ENCODE measurements around the gene HABP2.

The HABP2 gene

DNA sequence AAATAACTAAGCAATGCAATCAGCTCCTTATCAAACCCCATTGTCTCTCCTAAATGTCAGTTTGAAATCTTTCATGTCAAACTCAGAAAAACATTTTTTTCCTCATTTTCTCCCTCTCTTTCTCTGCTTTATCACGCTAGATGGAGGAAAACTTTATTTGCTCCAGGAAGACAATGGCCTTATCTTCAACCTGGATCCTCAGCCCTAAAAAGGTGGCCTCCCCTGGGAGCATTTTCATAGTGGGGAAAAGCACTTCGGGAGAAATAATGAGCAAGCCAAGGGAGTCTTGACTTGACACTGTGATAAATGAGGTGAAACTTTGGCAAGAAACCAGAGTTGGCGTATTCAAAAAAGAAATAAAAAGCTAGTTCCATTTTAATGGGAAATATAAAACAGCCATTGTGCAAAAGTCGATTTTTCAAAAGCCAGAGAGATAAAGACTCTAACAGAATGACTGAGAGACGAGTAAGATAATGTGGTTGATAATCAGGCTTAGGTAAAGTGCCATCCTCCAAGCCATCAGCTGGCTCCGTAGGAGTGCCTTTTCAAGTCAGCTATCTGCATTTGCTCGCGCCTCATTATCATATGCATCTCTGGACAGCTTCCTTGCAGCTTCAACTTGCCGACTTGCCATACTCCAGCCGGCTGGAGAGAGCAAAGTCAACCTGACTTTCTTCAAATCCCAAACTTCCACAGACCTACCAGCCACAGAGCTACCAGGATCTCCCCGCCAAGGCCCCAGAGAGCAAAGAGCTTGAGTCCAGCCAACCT, 19.9 kb downstream of the HABP2 start:
- DNase-seq (ENCODE audit: low spot score): no peak
- POLR2A ChIA-PET (ENCODE audit: low non-redundant PET): no interaction called here
- TF ChIP-seq CTCF (conservative IDR thresholded peaks at IDR 0.05; ENCODE audit: low read depth): no peak
- CTCF ChIA-PET: interaction anchor here (0.7 to 2.9 kb wide), 2 partner anchors 9 to 12 kb away, joined by 3 to 13 read pairs; no protein-coding TSS in a partner anchor
- H3K27ac ChIP-seq: no peak overlapping the region

- CTCF ChIA-PET: interaction anchor here (2.9 kb wide), 1 partner anchor 10 kb away, joined by 13 read pairs; no protein-coding TSS in a partner anchor
- no peak for TF ChIP-seq CTCF (conservative IDR thresholded peaks at IDR 0.05; ENCODE audit: low read depth)
- POLR2A ChIA-PET (ENCODE audit: low non-redundant PET): no interaction called here
- no peak overlapping the region for H3K27ac ChIP-seq
- DNase-seq (ENCODE audit: low spot score): no peak
These were observed 20.5 kb downstream of the HABP2 start for GRCh38 chr10:113573368-113573767.

DNA sequence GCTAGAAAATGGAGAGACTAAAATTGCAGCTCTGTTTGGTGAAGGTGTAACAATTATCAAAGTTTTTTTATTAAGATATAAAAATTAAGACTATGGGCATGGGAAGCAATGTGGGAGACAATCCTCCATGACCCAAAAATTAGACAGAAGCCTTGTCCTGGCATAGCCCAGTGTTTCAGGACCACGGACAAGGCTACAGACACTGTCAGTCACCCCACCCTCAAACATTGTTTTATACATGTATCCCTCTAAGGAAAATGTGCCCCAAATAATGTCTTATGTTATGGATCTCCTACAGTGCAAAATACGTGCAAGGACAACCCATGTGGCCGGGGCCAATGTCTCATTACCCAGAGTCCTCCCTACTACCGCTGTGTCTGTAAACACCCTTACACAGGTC, 24.0 kb downstream of the HABP2 start:
- no peak for TF ChIP-seq CTCF (conservative IDR thresholded peaks at IDR 0.05; ENCODE audit: low read depth)
- no peak overlapping the region for H3K27ac ChIP-seq
- ChIA-PET POLR2A (ENCODE audit: low non-redundant PET) (no interaction called here), CTCF (no interaction called here)
- peak; percentile 52 for DNase-seq (ENCODE audit: low spot score)

GRCh38 chr10:113578773-113579172, 25.9 kb downstream of the HABP2 start:
- no peak for TF ChIP-seq CTCF (conservative IDR thresholded peaks at IDR 0.05; ENCODE audit: low read depth)
- no peak for DNase-seq (ENCODE audit: low spot score)
- H3K27ac ChIP-seq: no peak overlapping the region
- ChIA-PET CTCF (interaction anchor here (0.6 kb wide), 2 partner anchors 8 to 474 kb away, joined by 3 read pairs; no protein-coding TSS in a partner anchor), POLR2A (ENCODE audit: low non-redundant PET) (interaction anchor here (0.6 kb wide), 1 partner anchor 226 kb away, joined by 3 read pairs; no protein-coding TSS in a partner anchor)

DNA sequence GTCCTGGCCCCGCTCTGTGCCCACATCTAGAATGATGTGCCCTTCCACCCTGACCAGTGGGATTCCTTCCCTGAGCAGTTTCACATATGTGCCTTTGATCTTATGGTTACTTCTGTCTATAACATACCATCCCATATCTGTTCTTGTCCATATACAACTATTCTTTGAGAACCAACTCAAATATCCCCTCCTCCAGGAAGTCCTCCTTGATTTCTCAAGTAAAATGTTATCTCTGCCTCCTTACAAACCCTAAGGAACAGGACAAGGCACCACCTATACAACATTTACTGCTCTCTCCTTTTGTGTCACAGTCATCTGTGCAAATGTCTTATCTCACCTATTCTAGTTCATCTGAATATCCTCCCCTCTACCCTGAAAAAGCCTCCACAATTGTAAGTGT, 28.2 kb downstream of the HABP2 start:
- no peak overlapping the region for H3K27ac ChIP-seq
- POLR2A ChIA-PET (ENCODE audit: low non-redundant PET): no interaction called here
- TF ChIP-seq CTCF (conservative IDR thresholded peaks at IDR 0.05; ENCODE audit: low read depth): no peak
- DNase-seq (ENCODE audit: low spot score): no peak
- CTCF ChIA-PET: no interaction called here

DNA sequence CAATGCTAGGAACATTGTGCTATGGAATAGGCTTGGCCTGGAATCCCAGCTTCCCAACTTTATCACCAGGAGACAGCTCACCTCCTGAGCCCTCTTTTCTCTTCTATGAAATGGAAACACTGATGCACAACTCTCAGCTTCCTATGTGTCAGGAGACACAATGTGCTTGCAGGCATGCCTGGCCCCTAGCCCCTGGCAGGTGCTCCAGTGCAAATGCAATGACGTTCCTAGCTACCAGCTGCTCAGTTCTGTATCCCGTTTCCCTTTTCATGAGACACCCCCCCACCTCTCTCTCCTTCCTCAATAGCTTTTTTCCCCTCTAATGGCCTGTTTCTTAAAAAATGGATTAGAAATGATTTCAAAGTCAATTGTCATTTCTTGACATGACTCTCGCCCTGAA, 30.7 kb downstream of the HABP2 start:
- TF ChIP-seq CTCF (conservative IDR thresholded peaks at IDR 0.05; ENCODE audit: low read depth): no peak
- ChIA-PET POLR2A (ENCODE audit: low non-redundant PET) (no interaction called here), CTCF (no interaction called here)
- DNase-seq (ENCODE audit: low spot score): no peak
- no peak overlapping the region for H3K27ac ChIP-seq
